Stimulated activated CD4-positive, alpha-beta T cell treated with anti-CD3 and anti-CD28 coated beads, Interleukin-12 subunit alpha, Interleukin-12 subunit beta, amount 100 ng/mL, for 4 hours (primary cell): ENCODE data around the gene B9D1.

Experiments used
- DNase-seq: peaks from one replicate; pipeline ENCODE4 v3.0.0-alpha.2; 2020

B9D1 gene

GRCh38 chr17:19362277-19363113 is at the start of gene B9D1:
B9D1 (minus strand) TSS chr17:19362723; CDS start chr17:19362569, 154 bp downstream.
- peak; percentile 91 for DNase-seq

GRCh38 chr17:19411631-19412030 is 49.1 kb upstream of the B9D1 start:
- no peak for DNase-seq

GRCh38 chr17:19410875-19411620 is 48.5 kb upstream of the B9D1 start, which contains the start of gene RNF112:
RNF112 (plus strand) TSS chr17:19411232; CDS start chr17:19411409, 177 bp downstream.
- no peak for DNase-seq

GRCh38 chr17:19410091-19410490 is 47.6 kb upstream of the B9D1 start:
- no peak for DNase-seq

- DNase-seq, result no peak
These were observed 47.0 kb upstream of the B9D1 start for GRCh38 chr17:19409509-19409908.

- no peak for DNase-seq
These were observed 46.5 kb upstream of the B9D1 start for GRCh38 chr17:19409066-19409465.

- DNase-seq, result no peak
These were observed 45.8 kb upstream of the B9D1 start for GRCh38 chr17:19408346-19408710.

GRCh38 chr17:19407601-19408345 is 45.2 kb upstream of the B9D1 start:
- no peak for DNase-seq

GRCh38 chr17:19405114-19405513 is 42.6 kb upstream of the B9D1 start:
- no peak for DNase-seq

- no peak for DNase-seq
These were observed 41.7 kb upstream of the B9D1 start for GRCh38 chr17:19404264-19404663.

- DNase-seq, result no peak
These were observed 40.5 kb upstream of the B9D1 start for GRCh38 chr17:19403021-19403420.

GRCh38 chr17:19402171-19402570 is 39.6 kb upstream of the B9D1 start:
- DNase-seq, result no peak

GRCh38 chr17:19401321-19402010 is 38.9 kb upstream of the B9D1 start:
- DNase-seq, result no peak

- no peak for DNase-seq
These were observed 37.4 kb upstream of the B9D1 start for GRCh38 chr17:19399750-19400450.

GRCh38 chr17:19398301-19399181 is 36.0 kb upstream of the B9D1 start:
- DNase-seq, result no peak

GRCh38 chr17:19397556-19398041 is 35.1 kb upstream of the B9D1 start:
- DNase-seq, result no peak

GRCh38 chr17:19392303-19392702 is 29.8 kb upstream of the B9D1 start:
- no peak for DNase-seq

GRCh38 chr17:19391432-19391831 is 28.9 kb upstream of the B9D1 start:
- no peak for DNase-seq

- no peak for DNase-seq
These were observed 28.4 kb upstream of the B9D1 start for GRCh38 chr17:19390951-19391350.
